Spleen (tissue), 11 donors: ENCODE measurements around the gene MED10. TPM values are rescaled to one million over a fixed set of nuclear protein-coding genes. Genes with fewer than 3 reads are reported as not detected.

Experiments
- DNase-seq: peaks from one replicate; pipeline ENCODE4 v3.0.0-alpha.2; 2020
- H3K27ac ChIP-seq, 8 donors: fragments of 200-600 bp; sonication (generic) in 7 of 8; 1 replicate in 4 of 8; 2 replicates in 4 of 8; pipeline versions ENCODE4 v1.5.0 to v1.8.0; 2016 to 2021; ENCODE audit warnings: inconsistent platforms in 4 of 8, mild to moderate bottlenecking in 4 of 8, moderate library complexity in 1 of 8
- H3K27me3 ChIP-seq, 7 donors: fragments of 200-600 bp; sonication (generic) in 6 of 7; replicated peaks in 1 of 7; 1 replicate in 4 of 7; 2 replicates in 3 of 7; pipeline versions ENCODE4 v1.5.0 to v1.8.0; 2016 to 2021; ENCODE audit warnings: inconsistent platforms in 3 of 7, mild to moderate bottlenecking in 1 of 7
- H3K36me3 ChIP-seq, 6 donors: fragments of 200-600 bp; sonication (generic) in 5 of 6; 1 replicate in 4 of 6; 2 replicates in 2 of 6; pipeline versions ENCODE4 v1.5.0 to v1.8.0; 2016 to 2021; ENCODE audit warnings: inconsistent platforms in 2 of 6
- H3K4me1 ChIP-seq, 6 donors: fragments of 200-600 bp; sonication (generic) in 5 of 6; 1 replicate in 3 of 6; 2 replicates in 3 of 6; pipeline versions ENCODE4 v1.5.0 to v1.8.0; 2016 to 2021; ENCODE audit warnings: inconsistent platforms in 3 of 6
- H3K4me3 ChIP-seq, 8 donors: fragments of 200-600 bp; sonication (generic) in 7 of 8; 1 replicate in 4 of 8; 2 replicates in 4 of 8; pipeline versions ENCODE4 v1.5.0 to v1.8.0; 2016 to 2021; ENCODE audit warnings: inconsistent platforms in 4 of 8, mild to moderate bottlenecking in 4 of 8, moderate library complexity in 2 of 8
- H3K9me3 ChIP-seq, 8 donors: fragments of 200-600 bp; sonication (generic) in 7 of 8; 1 replicate in 4 of 8; 2 replicates in 4 of 8; pipeline versions ENCODE4 v1.5.0 to v1.8.0; 2016 to 2021; ENCODE audit warnings: inconsistent platforms in 4 of 8
- CTCF ChIP-seq, 11 experiments: fragments of 200-600 bp in 7 of 11; fragments of 450-650 bp in 4 of 11; sonication (generic) in 4 of 11; IDR thresholded peaks in 8 of 11; conservative IDR thresholded peaks in 3 of 11; 1 replicate in 7 of 11; 2 replicates in 4 of 11; pipeline versions ENCODE4 v1.4.0 to v1.8.0; 2016 to 2021; ENCODE audit warnings: antibody characterized with exemption in 11 of 11, inconsistent platforms in 4 of 11, mild to moderate bottlenecking in 1 of 11
- POLR2A ChIP-seq, 3 donors: fragments of 450-650 bp; IDR thresholded peaks; one replicate each; pipeline ENCODE4 v1.5.1; 2017; ENCODE audit warnings: antibody characterized with exemption in 3 of 3, mild to moderate bottlenecking in 1 of 3
- POLR2AphosphoS5 ChIP-seq, 3 donors: sonication (generic); formaldehyde crosslinking; IDR thresholded peaks; one replicate each; pipeline ENCODE4 v1.5.1; 2017; ENCODE audit warnings: antibody characterized with exemption in 3 of 3
- WGBS, 5 donors: extraction: QIAGEN DNeasy Blood & Tissue Kit in 3 of 5; methylation state at CpG; one replicate each; pipeline versions ENCODE4 v1.1.5 to v1.1.7; 2013 to 2018; 5-methylcytosine and 5-hydroxymethylcytosine counted together
- intact Hi-C: fragments of 100-400 bp; cut with DNase I; formaldehyde crosslinking; loops from one replicate; pipeline ENCODE4 v1.15.0; 2023; ENCODE audit warnings: low total_unique reads
- polyA plus RNA-seq, 3 donors: library from polyadenylated mRNA; stranded (reverse); fragments of 200-250 nt; gene quantifications; one replicate each; pipeline ENCODE4 v1.2.1, GENCODE V29; 2013
- total RNA-seq, 7 donors: library from RNA; depleted of rRNA in 3 of 7; stranded (reverse); fragments of >200 nt in 3 of 7; fragmentation: NEBNext Ultra II Directional in 4 of 7; extraction: Animal tissue kit (Norgen Biotek cat#: 25700) in 4 of 7; gene quantifications; one replicate each; pipeline versions ENCODE4 v1.1.0 to v1.2.1, GENCODE V29; 2016 to 2021
- donor health status: healthy with polysubstance abuse.
- donor health status: DM: no; HTN: no; CAD: no; lungs with moderate emphysema.
- donor health status: DM: no; HTN: no; CAD: no.
- donor health status: Bipolar disorder and iron deficiency.
- donor health status: healthy.
- donor health status: DM: no; HTN: no; CAD: no.
- donor health status: DM: yes; HTN: yes; CAD: no.

Gene MED10
- total and polyA plus RNA-seq, 10 donors, result 31.9 to 50.4 (median 43.6) TPM

DNA sequence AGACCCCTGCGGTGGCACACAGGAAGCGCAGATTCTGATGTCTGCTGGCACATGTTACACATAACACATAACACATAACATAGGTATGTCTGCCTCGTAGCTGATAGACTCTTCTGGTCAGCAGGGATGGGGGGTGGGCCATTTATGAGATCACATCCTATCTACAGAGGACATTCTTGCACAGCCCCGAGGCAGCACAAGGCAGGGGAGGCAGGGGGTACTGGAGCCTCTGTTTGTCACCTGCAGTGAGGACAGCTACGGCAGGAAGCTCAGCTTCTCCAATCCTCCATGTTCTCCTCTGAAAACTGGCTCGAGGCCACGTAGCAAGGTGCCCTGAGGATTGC, 16.7 kb upstream of the MED10 start:
- Histone ChIP-seq H3K9me3 (peaks cover 0 to 5% (median 0%) of the 10 kb centered on the region in 8 donors), H3K4me3 (no peak overlapping the region), H3K27ac (no peak overlapping the region), H3K36me3 (no peaks in the 10 kb centered on the region), H3K27me3 (peaks cover 0 to 34% (median 0%) of the 10 kb centered on the region in 7 donors), H3K4me1 (no peaks in the 10 kb centered on the region)
- 67 to 80% (median 68%) methylated on average over 6 to 7 of the region's 7 CpGs for WGBS, 5 donors
- DNase-seq, result no peak
- TF ChIP-seq POLR2A (IDR thresholded peaks at IDR 0.05) (no peak), POLR2AphosphoS5 (IDR thresholded peaks at IDR 0.05) (no peak), CTCF (IDR thresholded peaks at IDR 0.05 in 8 of 11, conservative IDR thresholded peaks at IDR 0.05 in 3 of 11) (no peak)
- intact Hi-C loops, result no loop called here

GRCh38 chr5:6394429-6395101, 16.2 kb upstream of the MED10 start:
- Histone ChIP-seq H3K36me3 (no peaks in the 10 kb centered on the region), H3K4me1 (no peaks in the 10 kb centered on the region), H3K27me3 (peaks cover 0 to 39% (median 0%) of the 10 kb centered on the region in 7 donors), H3K27ac (no peak overlapping the region), H3K9me3 (peaks cover 0 to 5% (median 0%) of the 10 kb centered on the region in 8 donors), H3K4me3 (no peak overlapping the region)
- TF ChIP-seq CTCF (IDR thresholded peaks at IDR 0.05 in 8 of 11, conservative IDR thresholded peaks at IDR 0.05 in 3 of 11), result no peak
- TF ChIP-seq POLR2AphosphoS5 (IDR thresholded peaks at IDR 0.05), result no peak
- 82 to 94% (median 88%) methylated on average over 12 of the region's 12 CpGs for WGBS, 5 donors
- intact Hi-C loops, result no loop called here
- no peak for DNase-seq

DNA sequence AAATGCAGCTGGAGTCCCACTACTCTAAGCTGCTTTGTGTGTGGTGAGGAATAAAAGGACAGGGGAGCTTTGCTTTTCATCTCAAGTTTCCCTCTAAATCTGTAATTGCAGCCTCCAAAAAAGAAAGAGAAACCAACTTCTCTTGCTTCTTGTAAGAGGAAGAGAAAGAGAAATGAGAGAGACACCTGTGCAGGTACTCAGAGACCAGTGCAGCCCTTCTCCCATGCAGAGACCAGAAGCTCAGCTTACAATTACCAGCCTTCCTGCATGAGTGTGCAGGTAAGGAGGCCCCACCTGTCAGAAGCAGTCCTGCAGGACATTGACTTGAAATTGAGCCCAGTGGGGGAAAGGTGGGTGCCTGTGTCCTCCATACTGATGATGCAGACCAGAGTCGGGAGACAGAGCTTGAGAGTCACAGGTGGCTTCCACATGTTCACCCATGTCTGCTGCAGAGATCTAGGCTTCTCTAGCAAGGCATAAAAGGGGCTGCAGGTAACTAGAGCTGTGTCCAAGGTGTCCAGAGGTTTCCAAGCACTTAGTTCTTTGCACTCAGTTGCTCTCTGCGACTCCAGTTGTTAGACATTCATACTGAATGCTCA, 15.3 kb upstream of the MED10 start:
- intact Hi-C loops, result no loop called here
- no peak for TF ChIP-seq CTCF (IDR thresholded peaks at IDR 0.05 in 8 of 11, conservative IDR thresholded peaks at IDR 0.05 in 3 of 11)
- TF ChIP-seq POLR2A (IDR thresholded peaks at IDR 0.05), result no peak
- Histone ChIP-seq H3K36me3 (no peaks in the 10 kb centered on the region), H3K4me1 (no peaks in the 10 kb centered on the region), H3K4me3 (no peak overlapping the region), H3K27me3 (peaks cover 0 to 40% (median 0%) of the 10 kb centered on the region in 7 donors), H3K9me3 (peaks cover 0 to 5% (median 0%) of the 10 kb centered on the region in 8 donors), H3K27ac (no peak overlapping the region)
- no peak for DNase-seq
- WGBS, 5 donors, result 82 to 91% (median 87%) methylated on average over 2 of the region's 2 CpGs

DNA sequence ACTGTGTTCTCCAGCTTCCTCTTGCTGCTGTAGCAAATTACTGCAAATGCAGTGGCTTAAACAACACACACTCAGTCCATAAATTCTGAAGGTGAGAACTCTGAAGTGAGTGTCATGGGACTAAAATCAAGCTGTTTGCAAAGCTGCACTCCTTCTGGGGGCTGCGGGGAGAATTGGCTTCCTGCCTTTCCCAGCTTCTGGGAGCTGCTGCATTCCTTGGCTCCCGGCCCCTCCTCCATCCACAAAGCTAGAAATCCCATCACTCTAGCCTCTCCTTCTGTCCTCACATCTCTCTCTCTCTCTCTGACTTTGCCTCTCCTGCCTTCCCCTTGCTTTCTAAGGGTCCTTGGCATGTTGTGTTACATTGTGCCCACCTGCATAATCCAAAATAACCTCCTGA, 14.2 kb upstream of the MED10 start:
- H3K27ac ChIP-seq, result no peak overlapping the region
- H3K36me3 ChIP-seq, result no peaks in the 10 kb centered on the region
- H3K27me3 ChIP-seq, result peaks cover 0 to 40% (median 0%) of the 10 kb centered on the region in 7 donors
- H3K9me3 ChIP-seq, result peaks cover 0 to 5% (median 0%) of the 10 kb centered on the region in 8 donors
- no peaks in the 10 kb centered on the region for H3K4me1 ChIP-seq
- TF ChIP-seq CTCF (IDR thresholded peaks at IDR 0.05 in 8 of 11, conservative IDR thresholded peaks at IDR 0.05 in 3 of 11) (no peak), POLR2AphosphoS5 (IDR thresholded peaks at IDR 0.05) (no peak), POLR2A (IDR thresholded peaks at IDR 0.05) (no peak)
- H3K4me3 ChIP-seq, result no peak overlapping the region
- no peak for DNase-seq
- intact Hi-C loops, result no loop called here
- WGBS, 5 donors, result 40 to 51% (median 48%) methylated on average over 2 of the region's 2 CpGs
